Measurements from ENCODE around the gene CAV2.

DNA sequence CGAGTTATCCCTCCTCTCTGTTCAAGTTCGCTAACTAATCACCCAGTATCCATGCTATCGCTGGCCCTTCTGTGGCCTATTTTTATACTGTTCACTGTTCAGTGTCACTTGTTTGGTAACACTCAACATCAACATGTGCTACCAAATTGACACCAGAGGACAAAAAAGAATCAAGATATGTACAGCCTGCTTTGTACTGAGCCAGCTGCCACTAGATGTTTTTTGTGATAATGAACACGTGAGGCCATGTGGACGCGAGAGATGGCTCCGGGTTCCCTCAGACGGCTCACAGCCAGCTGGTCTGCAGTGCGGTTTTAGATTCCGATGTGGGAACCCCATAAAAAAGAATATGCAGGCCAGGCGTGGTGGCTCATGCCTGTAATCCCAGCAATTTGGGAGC is 46.5 kb downstream of the CAV2 start:
- TF ChIP-seq, protein P1, sequence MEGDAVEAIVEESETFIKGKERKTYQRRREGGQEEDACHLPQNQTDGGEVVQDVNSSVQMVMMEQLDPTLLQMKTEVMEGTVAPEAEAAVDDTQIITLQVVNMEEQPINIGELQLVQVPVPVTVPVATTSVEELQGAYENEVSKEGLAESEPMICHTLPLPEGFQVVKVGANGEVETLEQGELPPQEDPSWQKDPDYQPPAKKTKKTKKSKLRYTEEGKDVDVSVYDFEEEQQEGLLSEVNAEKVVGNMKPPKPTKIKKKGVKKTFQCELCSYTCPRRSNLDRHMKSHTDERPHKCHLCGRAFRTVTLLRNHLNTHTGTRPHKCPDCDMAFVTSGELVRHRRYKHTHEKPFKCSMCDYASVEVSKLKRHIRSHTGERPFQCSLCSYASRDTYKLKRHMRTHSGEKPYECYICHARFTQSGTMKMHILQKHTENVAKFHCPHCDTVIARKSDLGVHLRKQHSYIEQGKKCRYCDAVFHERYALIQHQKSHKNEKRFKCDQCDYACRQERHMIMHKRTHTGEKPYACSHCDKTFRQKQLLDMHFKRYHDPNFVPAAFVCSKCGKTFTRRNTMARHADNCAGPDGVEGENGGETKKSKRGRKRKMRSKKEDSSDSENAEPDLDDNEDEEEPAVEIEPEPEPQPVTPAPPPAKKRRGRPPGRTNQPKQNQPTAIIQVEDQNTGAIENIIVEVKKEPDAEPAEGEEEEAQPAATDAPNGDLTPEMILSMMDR (IDR thresholded peaks at IDR 0.05), result no peak
- no peak for TF ChIP-seq POLR2A (IDR thresholded peaks at IDR 0.05)

Data from testis (tissue), 2 donors.